Omental fat pad (tissue), 4 donors: ENCODE results near the gene ZNF280B. TPM values are rescaled to one million over a fixed set of nuclear protein-coding genes. Genes with fewer than 3 reads are reported as not detected.
"Not testable (repeated sequence)": the region's sequence is repeated elsewhere in the genome, so short reads cannot be mapped to it uniquely, and the experiment has no call there.

ENCODE experiments used
- ATAC-seq: fragments of 150-250 bp; one replicate; pipeline ENCODE4 v1.9.1; 2016; ENCODE audit warnings: mild to moderate bottlenecking, moderate library complexity; ENCODE audit not compliant: low FRiP score
- DNase-seq: peaks from one replicate; pipeline ENCODE4 v3.0.0-alpha.2; 2019; ENCODE audit warnings: low spot score
- CTCF ChIP-seq, 3 donors: fragments of 450-650 bp; IDR thresholded peaks; one replicate each; pipeline ENCODE4 v1.5.1; 2016 to 2017; ENCODE audit warnings: antibody characterized with exemption in 3 of 3, mild to moderate bottlenecking in 3 of 3, moderate library complexity in 2 of 3
- total RNA-seq, 4 donors: library from RNA; depleted of rRNA; stranded (reverse); fragments of >200 nt; gene quantifications; one replicate each; pipeline ENCODE4 v1.1.0, GENCODE V29; 2016

Gene ZNF280B
- total RNA-seq, 4 donors from 2014 or later, result 0.09 to 0.32 (median 0.22) TPM

GRCh38 chr22:22519591-22519990 lies 11.0 kb upstream of the ZNF280B start:
- no peak for TF ChIP-seq CTCF (IDR thresholded peaks at IDR 0.05)
- DNase-seq, result no peak
- no peak for ATAC-seq

GRCh38 chr22:22516992-22517391 lies 8.4 kb upstream of the ZNF280B start:
- DNase-seq (no peak), ATAC-seq (no peak)
- TF ChIP-seq CTCF (IDR thresholded peaks at IDR 0.05), result no peak

- TF ChIP-seq CTCF (IDR thresholded peaks at IDR 0.05), result no peak
- no peak for DNase-seq
- ATAC-seq, result no peak
Observed at GRCh38 chr22:22515890-22516289, 7.3 kb upstream of the ZNF280B start.

- not testable (repeated sequence) for DNase-seq, ATAC-seq
Observed at GRCh38 chr22:22514431-22514830, 5.9 kb upstream of the ZNF280B start.

GRCh38 chr22:22513619-22514018 lies 5.1 kb upstream of the ZNF280B start:
- DNase-seq (no peak), ATAC-seq (no peak)
- TF ChIP-seq CTCF (IDR thresholded peaks at IDR 0.05), result no peak

GRCh38 chr22:22512951-22513350 lies 4.4 kb upstream of the ZNF280B start:
- TF ChIP-seq CTCF (IDR thresholded peaks at IDR 0.05), result no peak
- ATAC-seq (no peak), DNase-seq (no peak)

- not testable (repeated sequence) for DNase-seq, ATAC-seq
Observed at GRCh38 chr22:22510833-22511232, 2.3 kb upstream of the ZNF280B start.

- not testable (repeated sequence) for ATAC-seq, DNase-seq
Observed at GRCh38 chr22:22509912-22510311, 1.4 kb upstream of the ZNF280B start.

- TF ChIP-seq CTCF (IDR thresholded peaks at IDR 0.05), result no peak
- DNase-seq (no peak), ATAC-seq (no peak)
Observed at GRCh38 chr22:22507743-22508273, 734 bp downstream of the ZNF280B start.
